Measurements from ENCODE around the gene ANKRD20A1.
"Not testable (repeated sequence)": the region's sequence is repeated elsewhere in the genome, so short reads cannot be mapped to it uniquely, and the experiment has no call there.

The ANKRD20A1 gene

GRCh38 chr9:67858871-67859270 lies at the start of gene ANKRD20A1:
ANKRD20A1 (plus strand) TSS chr9:67858931; CDS start chr9:67859427, 496 bp downstream.
- not testable (repeated sequence) for DNase-seq (ENCODE audit: low read depth in 3 of 3, low spot score in 1 of 3)

DNA sequence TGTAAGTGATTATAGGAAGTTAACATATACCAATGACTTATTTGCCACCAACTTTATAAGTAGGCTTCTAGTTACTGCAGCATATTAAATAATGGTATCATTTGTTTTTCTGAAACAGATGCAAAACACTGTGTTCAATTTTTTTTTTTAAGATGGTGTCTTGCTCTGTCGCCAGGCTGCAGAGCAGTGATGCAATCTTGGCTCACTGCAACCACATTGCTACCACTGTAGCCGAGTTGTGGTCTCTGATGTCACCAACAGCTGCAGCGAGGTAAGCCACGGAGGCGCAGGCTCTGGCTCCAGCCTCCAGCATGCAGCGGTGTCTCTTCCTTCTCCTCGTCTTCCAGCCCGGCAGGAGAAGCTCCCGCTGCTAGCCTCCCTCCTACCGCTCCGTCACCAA lies 26.6 kb upstream of the ANKRD20A1 start:
- not testable (repeated sequence) for DNase-seq (ENCODE audit: low read depth in 3 of 3, low spot score in 1 of 3)

All from stimulated activated CD4-positive, alpha-beta T cell treated with anti-CD3 and anti-CD28 coated beads, TNF-alpha, amount 100 ng/mL, for 1 hour (primary cell).